Stomach smooth muscle (tissue), 2 donors: Measurements from ENCODE around the gene ELFN1.

Experiments
- H3K27ac ChIP-seq: one replicate; pipeline ENCODE4 v1.7.0; 2013; ENCODE audit warnings: mild to moderate bottlenecking, low read length, inconsistent platforms
- H3K27me3 ChIP-seq, 2 donors: one replicate each; pipeline ENCODE4 v1.7.0; 2013; ENCODE audit warnings: low read length in 2 of 2; ENCODE audit not compliant: insufficient read depth in 2 of 2, control insufficient read depth in 1 of 2
- H3K36me3 ChIP-seq, 2 donors: one replicate each; pipeline ENCODE4 v1.7.0; 2013; ENCODE audit warnings: low read length in 2 of 2; ENCODE audit not compliant: control insufficient read depth in 2 of 2, insufficient read depth in 2 of 2
- H3K4me1 ChIP-seq: one replicate; pipeline ENCODE4 v1.7.0; 2013; ENCODE audit warnings: low read length; ENCODE audit not compliant: control insufficient read depth, insufficient read depth
- H3K4me3 ChIP-seq, 2 donors: one replicate each; pipeline ENCODE4 v1.7.0; 2013; ENCODE audit warnings: low read length in 2 of 2
- H3K9ac ChIP-seq, 2 donors: one replicate each; pipeline ENCODE4 v1.7.0; 2013; ENCODE audit warnings: low read length in 2 of 2, mild to moderate bottlenecking in 1 of 2
- H3K9me3 ChIP-seq, 2 donors: one replicate each; pipeline ENCODE4 v1.7.0; 2013; ENCODE audit warnings: low read length in 2 of 2; ENCODE audit not compliant: control insufficient read depth in 2 of 2
- donor health status: healthy.
- donor health status: Pancreatic carcinoma.

The ELFN1 gene

GRCh38 chr7:1775389-1775788 lies 105.3 kb downstream of the ELFN1 start:
- Histone ChIP-seq H3K27me3 (peaks cover 0 to 5% of the 10 kb centered on the region in 2 donors), H3K4me1 (no peaks in the 10 kb centered on the region), H3K9me3 (peaks cover 4 to 7% of the 10 kb centered on the region in 2 donors), H3K27ac (no peak overlapping the region), H3K9ac (no peak overlapping the region), H3K4me3 (no peak overlapping the region), H3K36me3 (no peaks in the 10 kb centered on the region)

- Histone ChIP-seq H3K4me1 (no peaks in the 10 kb centered on the region), H3K9ac (no peak overlapping the region), H3K27ac (no peak overlapping the region), H3K9me3 (peaks cover 4 to 7% of the 10 kb centered on the region in 2 donors), H3K36me3 (no peaks in the 10 kb centered on the region), H3K27me3 (peaks cover 0 to 5% of the 10 kb centered on the region in 2 donors), H3K4me3 (no peak overlapping the region)
These were observed 107.0 kb downstream of the ELFN1 start for GRCh38 chr7:1777122-1777521.

- Histone ChIP-seq H3K9me3 (peaks cover 4 to 7% of the 10 kb centered on the region in 2 donors), H3K4me3 (no peak overlapping the region), H3K9ac (no peak overlapping the region), H3K4me1 (no peaks in the 10 kb centered on the region), H3K36me3 (no peaks in the 10 kb centered on the region), H3K27ac (no peak overlapping the region), H3K27me3 (peaks cover 0 to 5% of the 10 kb centered on the region in 2 donors)
These were observed 109.4 kb downstream of the ELFN1 start for GRCh38 chr7:1779445-1779844.

GRCh38 chr7:1781369-1781768 lies 111.3 kb downstream of the ELFN1 start:
- H3K36me3 ChIP-seq = no peaks in the 10 kb centered on the region
- H3K27ac ChIP-seq = no peak overlapping the region
- no peak overlapping the region for H3K9ac ChIP-seq
- H3K27me3 ChIP-seq = peaks cover 0 to 5% of the 10 kb centered on the region in 2 donors
- no peak overlapping the region for H3K4me3 ChIP-seq
- peaks cover 5 to 9% of the 10 kb centered on the region in 2 donors for H3K9me3 ChIP-seq
- H3K4me1 ChIP-seq = no peaks in the 10 kb centered on the region

GRCh38 chr7:1785839-1786238 lies 115.8 kb downstream of the ELFN1 start:
- Histone ChIP-seq H3K27ac (no peak overlapping the region), H3K27me3 (peaks cover 0 to 5% of the 10 kb centered on the region in 2 donors), H3K4me3 (no peak overlapping the region), H3K9me3 (peaks cover 5% of the 10 kb centered on the region in 2 donors), H3K4me1 (no peaks in the 10 kb centered on the region), H3K36me3 (no peaks in the 10 kb centered on the region), H3K9ac (no peak overlapping the region)

GRCh38 chr7:1787241-1787640 lies 117.2 kb downstream of the ELFN1 start:
- peaks cover 5 to 9% of the 10 kb centered on the region in 2 donors for H3K9me3 ChIP-seq
- H3K36me3 ChIP-seq = no peaks in the 10 kb centered on the region
- H3K27ac ChIP-seq = no peak overlapping the region
- H3K4me1 ChIP-seq = no peaks in the 10 kb centered on the region
- H3K4me3 ChIP-seq = no peak overlapping the region
- peaks cover 0 to 5% of the 10 kb centered on the region in 2 donors for H3K27me3 ChIP-seq
- H3K9ac ChIP-seq = no peak overlapping the region

DNA sequence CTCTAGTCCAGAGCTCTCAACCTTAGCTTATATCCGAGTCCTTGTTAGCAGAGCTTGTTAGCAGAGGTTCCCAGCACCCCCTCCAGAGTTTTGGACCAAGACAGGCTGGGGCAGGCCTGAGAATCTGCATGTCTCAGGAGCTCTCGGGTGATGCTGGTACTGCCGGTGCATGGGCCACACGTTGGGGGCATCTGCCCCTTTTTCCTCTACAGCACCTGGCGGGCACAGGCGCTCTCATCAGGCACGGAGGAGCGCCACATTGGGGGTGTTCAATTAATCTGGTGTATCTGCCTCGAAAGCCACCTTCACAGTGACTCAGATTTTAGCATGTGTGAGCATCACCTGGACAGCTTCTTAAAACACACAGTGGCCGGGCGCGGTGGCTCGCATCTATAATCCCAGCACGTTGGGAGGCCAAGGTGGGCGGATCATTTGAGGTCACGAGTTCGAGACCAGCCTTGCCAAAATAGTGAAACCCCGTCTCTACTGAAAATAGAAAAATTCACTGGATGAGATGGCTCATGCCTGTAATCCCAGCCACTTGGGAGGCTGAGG lies 117.7 kb downstream of the ELFN1 start:
- Histone ChIP-seq H3K4me3 (no peak overlapping the region), H3K27ac (no peak overlapping the region), H3K9ac (no peak overlapping the region), H3K27me3 (peaks cover 0 to 5% of the 10 kb centered on the region in 2 donors), H3K9me3 (peaks cover 5 to 9% of the 10 kb centered on the region in 2 donors), H3K4me1 (no peaks in the 10 kb centered on the region), H3K36me3 (no peaks in the 10 kb centered on the region)

GRCh38 chr7:1794888-1795542 lies 124.9 kb downstream of the ELFN1 start:
- Histone ChIP-seq H3K27me3 (peaks cover 3 to 4% of the 10 kb centered on the region in 2 donors), H3K4me1 (no peaks in the 10 kb centered on the region), H3K9me3 (peaks cover 7 to 14% of the 10 kb centered on the region in 2 donors), H3K27ac (no peak overlapping the region), H3K9ac (no peak overlapping the region), H3K4me3 (no peak overlapping the region), H3K36me3 (no peaks in the 10 kb centered on the region)
